Ammon's horn (tissue), 1 donor: ENCODE data around the gene ERICH4.
"Not testable (repeated sequence)": the region's sequence is repeated elsewhere in the genome, so short reads cannot be mapped to it uniquely, and the experiment has no call there.

Experiments used
- DNase-seq: peaks from one replicate; pipeline ENCODE4 v3.0.0-alpha.2; 2016; ENCODE audit warnings: low spot score

The ERICH4 gene, protein sequence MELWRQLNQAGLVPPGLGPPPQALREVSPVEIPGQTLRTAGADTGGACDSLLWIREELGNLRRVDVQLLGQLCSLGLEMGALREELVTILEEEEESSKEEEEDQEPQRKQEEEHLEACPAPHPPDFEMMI

DNA sequence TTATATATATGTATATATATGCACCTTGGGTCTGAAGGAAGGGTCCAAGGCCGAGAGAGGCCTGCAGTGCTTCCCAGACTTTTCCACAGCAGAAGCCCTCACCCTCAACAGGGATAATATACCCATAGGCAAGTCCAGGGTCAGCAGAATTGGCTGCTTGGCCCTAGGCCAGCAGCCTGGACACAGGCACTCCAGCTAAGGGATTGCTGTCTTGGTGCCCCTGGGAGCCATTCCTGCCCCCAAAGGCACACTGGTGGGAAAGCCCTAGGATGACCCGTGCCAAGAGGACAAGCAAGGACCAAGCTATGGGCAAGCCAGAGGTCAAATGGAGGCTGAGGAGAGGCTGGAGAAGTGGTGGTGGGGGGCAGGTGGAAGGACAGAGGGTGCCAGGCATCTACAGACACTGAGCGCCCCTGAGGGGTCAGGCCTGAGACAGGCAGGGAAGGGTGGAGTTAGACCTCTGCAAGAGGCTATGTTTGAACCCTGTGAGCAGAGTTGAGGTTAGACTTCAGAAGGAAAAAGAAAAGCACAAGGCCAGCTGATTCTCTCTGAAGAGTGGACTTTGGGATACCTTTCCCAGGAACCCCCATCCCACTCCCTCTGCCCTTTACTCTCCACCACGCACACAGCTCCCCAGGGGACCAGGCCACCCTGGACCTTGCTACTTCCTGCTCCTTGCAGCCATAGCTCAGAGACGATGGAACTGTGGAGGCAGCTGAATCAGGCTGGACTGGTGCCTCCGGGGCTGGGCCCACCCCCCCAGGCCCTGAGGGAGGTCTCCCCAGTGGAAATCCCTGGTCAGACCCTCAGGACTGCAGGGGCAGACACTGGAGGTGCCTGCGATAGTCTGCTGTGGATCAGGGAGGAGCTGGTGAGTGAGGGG lies at the start of gene ERICH4:
TSS of gene ERICH4 (plus strand) at position 684 of the 883 bp plus-strand sequence. CDS start at position 698, 14 bp downstream.
- no peak for DNase-seq

DNA sequence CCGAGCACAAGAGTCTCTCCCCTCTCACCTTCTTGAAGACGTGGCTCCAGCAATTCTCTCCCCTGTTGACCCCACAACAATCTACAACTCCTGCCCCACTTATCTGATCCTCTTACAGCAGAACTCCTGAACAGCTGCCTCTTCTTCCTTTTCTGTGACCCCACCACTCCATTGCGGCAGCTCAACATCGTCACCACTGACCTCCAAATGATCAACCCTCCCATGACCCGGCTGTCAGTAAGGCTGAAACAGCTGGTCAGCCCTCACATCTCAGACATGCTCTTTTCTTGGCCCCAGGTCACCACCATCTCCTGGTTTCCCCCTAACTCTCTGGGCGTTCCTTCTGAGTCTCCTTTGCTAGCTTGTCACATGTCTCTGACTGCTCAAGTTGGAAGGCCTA lies 47.6 kb upstream of the ERICH4 start:
- no peak for DNase-seq

DNA sequence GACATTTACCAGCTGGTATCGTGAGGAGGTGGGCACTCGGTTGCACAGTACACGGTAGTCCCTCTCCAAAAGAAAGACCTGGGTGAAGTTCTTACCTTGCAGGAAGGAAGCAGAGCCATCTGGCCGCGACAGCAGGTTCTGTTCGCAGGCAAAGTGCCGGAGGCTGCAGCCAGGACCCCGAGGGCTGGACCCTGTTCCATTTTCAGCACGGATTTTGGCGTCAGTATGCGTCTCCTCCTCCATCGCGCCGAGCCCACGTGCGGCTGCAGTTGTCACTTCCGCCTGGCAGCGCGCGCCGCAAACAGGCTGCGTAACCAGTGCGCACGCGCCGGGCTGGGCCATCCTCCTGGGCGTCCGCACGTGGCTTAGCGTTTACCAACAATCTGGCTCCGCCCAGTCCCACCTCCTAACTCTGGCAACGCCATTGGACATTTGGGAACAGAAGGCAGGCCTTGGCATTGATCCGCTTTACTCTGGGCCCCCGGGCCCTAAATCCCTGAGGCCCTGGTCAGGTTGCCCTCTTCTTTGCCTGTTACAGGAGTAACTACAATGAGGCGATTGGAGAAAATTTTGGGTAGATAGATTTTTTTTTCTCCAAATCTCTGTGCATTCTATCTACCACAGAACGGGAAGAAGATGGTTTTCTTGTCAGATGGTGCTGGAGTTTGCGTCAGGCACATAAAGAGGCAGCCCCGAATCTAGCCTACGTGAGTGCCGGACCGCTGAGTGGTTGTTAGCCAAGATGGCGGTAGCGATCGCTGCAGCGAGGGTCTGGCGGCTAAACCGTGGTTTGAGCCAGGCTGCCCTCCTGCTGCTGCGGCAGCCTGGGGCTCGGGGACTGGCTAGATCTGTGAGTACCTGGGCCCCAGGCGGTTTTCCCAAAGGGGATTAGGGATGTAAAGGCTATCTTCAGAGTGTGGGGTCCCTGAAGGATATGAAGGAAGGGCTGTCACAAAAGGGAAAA lies 45.6 kb upstream of the ERICH4 start, which contains the start of the genes BCKDHA and EXOSC5:
TSS of gene BCKDHA (plus strand) at position 733 of the 964 bp plus-strand sequence. CDS start at position 743, 10 bp downstream.
TSS of gene EXOSC5 (minus strand) at position 274 of the 964 bp plus-strand sequence. CDS start at position 243, 31 bp downstream.
- DNase-seq, result peak; percentile 99

DNA sequence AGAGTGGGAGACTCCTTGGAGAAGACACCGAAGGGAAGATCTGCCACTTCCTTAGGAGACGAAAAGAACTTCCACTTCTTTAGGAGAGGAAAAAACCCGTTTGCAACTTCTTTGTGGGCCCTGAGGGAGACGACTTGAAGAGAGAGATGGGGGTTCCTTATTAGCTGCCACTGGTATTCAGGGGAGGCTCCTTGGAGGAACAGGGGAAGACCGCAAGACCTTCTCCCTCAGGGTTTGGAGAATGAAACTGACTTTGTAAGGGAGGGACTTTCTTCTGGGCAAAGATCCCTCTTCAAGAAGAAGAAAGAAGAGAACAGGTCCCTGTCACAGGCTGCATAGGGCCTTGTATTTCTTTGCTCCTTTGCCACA lies 44.9 kb upstream of the ERICH4 start:
- DNase-seq, result no peak

DNA sequence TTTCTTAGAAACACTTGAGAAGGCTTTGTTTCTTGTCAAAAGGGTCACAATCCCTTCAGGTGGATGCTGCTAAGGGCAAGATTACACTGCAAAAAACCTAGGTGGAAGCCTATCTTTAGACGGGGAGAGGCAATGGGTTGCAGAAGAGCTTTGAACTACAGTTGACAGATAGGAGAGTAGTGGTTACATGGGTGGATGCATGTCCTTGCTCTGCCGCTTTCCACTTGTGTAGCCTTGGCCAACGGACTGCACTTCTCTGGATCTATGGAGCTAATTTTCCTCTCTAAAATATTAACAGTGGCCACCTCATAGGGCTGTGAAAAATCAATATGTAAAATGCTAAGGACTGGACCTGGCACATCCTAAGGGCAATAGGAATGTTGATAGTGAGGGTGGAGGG lies 44.4 kb upstream of the ERICH4 start:
- no peak for DNase-seq

DNA sequence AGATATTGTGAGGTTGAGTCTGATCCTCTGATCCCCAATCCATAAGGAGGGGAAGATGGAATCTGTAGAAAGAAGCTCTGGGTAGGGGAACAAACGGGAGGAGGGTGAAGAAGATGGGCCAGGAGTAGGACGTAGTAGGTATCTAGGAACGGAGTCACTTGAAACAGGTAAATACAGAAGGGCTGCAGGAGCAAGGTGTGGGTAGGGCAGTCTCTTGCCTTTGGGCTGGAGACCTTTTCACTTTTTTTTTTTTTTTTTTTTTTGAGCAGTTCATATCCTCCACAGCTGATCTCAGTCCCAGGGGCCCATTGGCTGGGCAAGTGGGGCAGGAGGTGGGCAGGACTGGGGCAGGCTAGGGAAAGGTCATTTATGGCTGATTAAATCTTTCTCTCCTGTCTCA lies 43.9 kb upstream of the ERICH4 start:
- no peak for DNase-seq

DNA sequence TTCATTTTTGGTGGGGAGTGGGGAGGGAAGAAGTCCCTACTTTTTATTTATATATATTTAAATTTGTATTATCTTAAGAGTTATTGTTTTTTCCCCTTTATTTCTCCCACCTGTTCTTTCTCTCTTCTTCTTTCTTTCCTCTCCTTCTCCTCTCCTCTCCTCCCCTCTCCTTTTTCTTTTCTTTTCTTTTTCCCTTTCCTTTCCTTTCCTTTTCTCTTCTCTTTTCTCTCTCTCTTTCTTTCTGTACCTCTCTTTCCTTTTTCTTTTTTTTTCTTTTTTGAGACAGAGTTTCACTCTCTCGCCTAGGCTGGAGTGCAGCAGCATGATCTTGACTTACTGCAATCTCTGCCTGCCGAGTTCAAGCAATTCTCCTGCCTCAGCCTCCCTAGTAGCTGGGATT lies 43.4 kb upstream of the ERICH4 start:
- no peak for DNase-seq

DNA sequence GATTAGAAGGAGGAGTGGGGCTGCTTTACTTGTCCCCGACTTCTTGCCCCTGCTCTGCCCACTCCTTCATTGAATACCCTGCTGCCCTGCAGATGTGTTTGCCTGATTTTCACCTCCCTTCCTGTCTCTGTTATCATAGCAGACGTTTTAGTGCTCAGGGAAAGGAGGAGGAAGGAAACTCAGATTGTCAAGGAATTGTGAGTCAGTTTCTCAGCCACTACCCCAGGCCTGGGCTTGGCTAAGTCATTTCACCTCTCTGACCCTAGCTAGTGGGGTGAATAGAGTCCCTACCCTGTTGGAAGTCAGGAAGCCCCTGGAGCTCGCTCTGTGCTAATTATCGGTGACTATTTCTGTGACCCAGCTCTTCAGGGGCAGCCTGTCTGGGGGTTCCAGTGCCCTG lies 41.5 kb upstream of the ERICH4 start:
- no peak for DNase-seq

DNA sequence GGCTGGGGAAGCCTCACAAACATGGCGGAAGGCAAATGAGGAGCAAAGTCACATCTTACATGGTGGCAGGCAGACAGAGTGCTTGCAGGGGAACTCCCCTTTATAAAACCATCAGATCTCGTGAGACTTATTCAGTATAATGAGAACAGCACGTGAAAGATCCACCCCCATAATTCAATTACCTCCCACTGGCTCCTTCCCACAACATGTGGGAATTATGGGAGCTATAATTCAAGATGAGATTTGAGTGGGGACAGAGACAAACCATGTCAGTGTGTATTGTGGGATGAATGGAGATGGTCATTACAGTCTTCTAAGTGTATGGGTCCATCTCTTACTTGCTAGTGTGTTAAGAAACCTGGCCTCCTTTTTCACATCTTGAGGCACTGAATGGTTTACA lies 40.9 kb upstream of the ERICH4 start:
- DNase-seq, result no peak

DNA sequence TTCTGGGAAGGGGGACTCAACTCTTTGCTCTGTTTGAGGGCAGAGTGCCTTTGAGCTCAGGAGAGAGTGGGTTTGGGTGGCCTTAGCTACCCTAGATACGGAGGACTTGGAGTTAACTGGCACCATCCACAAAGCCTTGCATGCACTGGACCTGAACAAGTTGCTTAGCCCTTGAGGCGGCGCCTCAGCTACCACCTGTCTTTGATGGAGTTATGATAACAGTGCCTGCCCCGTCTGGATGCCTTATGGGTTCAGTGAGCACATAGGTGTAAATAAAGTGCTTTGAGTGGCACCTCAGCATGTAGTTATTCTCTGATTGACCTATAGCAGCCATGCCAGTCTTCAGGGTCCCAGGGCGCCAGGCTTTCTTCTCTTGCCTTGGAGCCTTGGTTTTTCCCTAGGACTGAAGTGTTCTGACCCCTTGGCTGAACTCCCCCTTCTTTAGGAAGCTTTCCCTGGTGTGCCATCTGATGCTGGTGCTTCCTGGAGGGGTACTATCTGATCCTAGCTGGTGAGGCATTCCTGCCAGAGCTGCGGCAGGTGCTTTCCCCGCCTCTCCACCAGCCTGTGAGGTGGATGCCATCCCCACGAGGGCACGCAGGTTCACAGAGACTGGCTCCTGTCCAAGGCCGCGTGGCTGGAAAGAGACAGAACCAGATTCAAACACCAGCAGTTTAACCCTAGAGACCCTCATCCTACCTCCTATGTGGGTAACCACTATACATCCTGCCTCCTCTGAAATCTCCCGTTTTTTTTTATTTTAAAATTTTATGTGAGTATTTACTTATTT lies 39.6 kb upstream of the ERICH4 start:
- DNase-seq, result no peak

DNA sequence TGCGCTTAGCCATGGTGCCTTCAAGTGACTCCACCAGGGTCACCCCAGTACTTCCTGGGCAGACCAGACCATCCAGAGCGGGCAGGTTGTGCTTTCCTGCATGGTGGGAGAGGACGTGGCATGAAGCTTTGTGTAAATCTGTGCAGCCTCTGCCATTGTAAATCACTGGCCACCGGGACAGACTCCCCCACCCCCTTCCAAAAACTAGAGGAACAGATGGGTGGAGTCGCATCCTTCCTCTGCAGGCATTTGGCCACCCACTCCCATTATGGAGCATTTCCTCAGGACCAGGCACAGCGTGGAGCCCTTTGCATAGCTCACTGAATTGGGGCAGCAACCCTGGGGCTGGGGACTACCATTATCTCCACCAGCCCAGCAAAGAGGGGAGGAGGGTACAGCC lies 37.2 kb upstream of the ERICH4 start:
- DNase-seq, result no peak

DNA sequence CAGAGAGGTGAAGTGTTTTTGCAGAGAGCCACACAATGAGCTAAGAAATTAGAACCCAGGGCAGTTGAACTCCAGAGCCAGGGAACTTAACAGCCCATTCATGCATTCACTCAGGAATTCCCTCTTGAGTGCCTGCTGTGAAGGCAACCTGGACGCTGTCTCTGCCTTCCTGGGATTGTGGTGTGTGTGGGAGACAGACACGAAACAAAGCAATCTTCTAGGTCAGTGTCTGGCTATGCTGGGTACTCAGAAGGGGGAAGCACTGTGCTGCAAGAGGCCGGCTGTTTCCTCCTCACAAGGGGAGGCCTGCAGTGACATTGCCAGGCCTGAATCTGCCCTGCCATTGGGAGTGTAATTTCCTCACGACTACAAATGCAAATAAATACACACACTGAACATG lies 35.7 kb upstream of the ERICH4 start:
- DNase-seq, result no peak

DNA sequence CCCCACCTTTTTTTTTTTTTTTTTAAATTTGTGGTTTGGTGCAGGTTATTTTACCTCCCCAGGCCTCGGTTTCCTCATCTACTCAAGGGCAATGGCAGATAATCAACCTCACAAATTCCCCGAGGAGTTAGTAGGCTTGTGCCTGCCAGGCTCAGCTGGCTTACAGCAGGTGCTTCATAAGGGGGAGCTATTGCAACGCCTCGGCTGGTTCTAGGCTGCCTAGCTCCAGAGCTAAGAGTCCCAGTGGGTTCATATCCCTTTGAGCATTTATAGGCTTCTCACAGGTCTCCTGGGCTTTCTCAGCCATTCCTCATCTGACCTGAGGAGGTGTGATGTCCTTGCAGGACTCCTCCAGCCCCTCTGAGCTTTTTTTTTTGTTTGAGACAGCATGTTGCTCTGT lies 34.7 kb upstream of the ERICH4 start:
- no peak for DNase-seq

DNA sequence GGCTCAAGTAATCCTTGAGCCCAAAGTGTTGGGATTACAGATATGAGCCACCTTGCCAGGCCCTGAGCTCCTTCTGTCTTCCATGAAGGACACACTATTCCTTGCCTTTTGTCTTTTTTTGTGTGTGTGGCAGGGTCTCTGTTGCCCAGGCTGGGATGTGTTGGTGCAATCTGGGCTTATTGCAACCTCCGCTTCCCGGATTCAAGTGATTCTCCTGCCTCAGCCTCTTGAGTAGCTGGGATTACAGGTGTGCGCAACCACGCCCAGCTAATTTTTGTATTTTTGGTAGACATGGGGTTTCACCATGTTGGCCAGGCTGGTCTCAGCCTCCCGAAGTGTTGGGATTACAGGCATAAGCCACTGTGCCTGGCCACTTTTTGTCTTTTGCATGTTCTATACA lies 34.1 kb upstream of the ERICH4 start:
- not testable (repeated sequence) for DNase-seq

DNA sequence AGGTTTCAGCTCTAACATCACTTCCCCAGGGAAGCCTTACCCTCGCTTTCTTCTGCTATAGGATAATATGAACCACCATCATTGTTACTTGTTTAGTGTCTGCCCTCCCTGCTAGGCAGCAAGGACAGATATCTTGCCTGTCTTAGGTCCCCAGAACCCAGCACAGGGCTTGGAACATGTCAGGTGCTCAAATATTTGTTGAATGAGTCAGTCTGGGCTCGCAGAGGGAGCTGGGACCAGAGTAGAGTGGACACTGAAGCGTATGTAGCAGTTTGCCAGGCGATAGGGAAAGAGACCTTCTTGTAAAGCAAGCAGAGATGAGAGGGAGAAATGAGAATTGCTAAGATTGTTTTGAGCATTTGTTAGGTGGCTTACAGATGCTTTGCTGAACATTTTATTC lies 33.7 kb upstream of the ERICH4 start:
- DNase-seq, result no peak

DNA sequence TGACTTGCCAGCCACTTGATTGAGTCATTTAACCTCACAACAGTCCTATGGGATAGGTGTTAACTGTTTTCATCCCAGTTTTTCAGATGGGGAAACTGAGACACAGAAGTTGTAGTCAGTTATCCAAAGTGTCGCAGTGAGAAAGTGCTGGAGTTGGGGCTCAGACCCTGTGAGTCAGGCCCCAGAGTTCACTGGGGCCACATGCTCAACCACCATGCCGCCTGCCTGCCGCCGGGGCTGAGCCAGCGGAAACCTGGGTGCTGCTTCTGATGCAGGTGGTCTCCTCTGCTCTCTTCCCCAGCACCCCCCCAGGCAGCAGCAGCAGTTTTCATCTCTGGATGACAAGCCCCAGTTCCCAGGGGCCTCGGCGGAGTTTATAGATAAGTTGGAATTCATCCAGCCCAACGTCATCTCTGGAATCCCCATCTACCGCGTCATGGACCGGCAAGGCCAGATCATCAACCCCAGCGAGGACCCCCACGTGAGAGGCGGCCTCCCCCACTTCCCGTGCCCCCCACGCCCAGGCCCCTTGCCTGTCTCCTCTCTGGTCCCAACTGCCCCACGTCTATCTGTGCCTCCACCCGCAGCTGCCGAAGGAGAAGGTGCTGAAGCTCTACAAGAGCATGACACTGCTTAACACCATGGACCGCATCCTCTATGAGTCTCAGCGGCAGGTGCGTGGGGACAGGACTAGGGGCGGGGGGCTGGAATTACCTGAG lies 32.5 kb upstream of the ERICH4 start:
- DNase-seq, result no peak

DNA sequence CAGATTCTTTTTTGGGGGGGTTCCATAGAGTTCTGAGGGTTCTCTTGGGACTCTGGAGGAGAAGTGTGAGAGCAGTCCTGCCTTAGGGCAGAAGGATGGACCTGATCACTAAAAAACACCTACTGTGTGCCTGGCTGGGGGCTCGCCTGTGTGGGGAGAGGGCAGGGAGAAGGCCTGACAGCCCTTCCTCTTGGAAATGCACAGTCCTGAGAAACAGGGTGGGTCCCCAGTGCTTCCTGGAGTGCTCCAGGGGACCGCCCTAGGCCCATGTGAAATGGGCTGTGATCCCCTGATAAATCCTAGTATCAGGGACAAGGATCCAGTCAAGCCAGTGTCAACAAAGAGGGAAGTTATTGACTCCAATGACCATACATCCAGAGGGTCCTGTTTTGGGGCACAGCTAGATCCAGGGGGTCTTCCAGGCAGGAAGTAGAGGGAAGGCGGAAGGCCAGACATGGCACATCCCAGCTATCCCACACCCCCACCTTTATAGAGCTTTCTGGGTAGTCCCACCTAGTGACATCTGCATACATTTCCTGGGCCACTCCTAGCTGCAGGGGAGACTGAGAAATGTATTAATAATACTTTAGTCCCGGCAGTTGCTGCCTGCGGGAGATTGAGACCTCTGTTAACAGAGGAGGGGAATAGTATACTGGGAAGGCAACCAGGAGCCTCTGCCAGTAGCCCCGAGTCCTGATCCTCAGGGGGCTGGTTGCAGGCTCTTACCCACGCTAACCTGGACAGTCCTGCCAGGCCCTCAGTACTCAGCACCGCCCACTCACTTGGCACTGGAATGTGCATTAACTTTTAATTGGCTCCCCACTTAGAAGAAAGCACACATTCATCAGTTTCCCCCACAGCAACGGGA lies 31.6 kb upstream of the ERICH4 start:
- no peak for DNase-seq

DNA sequence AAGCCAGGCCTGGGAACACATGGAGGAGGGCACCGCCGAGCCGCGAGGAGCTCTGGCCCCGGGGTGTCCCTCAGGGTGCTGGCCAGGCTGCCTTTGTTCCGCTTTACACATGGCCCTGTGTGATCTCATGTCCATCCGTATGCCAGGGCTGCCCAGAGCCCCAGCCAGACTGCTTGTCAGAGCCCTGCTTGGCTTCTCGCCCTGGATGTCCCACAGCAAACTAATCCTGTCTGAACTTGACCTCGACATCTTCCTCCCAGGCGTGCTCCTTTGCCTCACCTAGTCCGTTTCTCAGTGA lies 31.0 kb upstream of the ERICH4 start:
- peak; percentile 87 for DNase-seq

DNA sequence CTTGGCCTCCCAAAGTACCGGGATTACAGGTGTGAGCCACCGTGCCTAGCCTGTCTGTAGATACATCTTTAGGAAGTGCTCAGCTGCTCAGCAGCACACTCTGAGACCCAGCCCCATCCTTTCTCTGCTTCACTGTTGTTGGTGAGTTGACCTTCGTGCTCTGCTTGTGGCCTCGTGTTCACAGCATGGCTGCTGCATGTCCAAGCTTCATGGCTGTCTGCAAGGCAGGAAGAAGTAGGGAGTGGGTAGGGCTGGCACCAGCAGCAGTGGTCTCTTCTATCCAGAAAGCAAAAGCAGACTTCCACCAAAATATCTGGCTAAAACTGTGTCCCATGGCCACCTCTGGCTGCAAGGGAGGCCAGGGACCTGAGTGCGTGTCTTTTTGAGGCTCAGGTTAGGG lies 30.0 kb upstream of the ERICH4 start:
- no peak for DNase-seq

DNA sequence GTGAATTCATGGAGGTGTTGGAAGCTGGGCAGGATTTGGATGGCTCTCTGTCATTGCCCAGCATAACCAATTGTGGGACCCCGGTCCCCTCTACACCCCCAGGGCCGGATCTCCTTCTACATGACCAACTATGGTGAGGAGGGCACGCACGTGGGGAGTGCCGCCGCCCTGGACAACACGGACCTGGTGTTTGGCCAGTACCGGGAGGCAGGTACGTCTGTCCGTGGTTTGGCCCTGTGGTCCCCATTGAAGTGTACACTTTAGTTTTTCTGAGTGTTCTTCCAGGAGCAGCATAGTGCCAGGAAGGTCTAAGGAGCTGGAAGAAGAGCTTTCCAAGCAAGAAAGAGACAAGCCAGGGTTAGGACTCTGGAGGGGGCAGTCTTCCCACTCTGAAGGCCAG lies 29.0 kb upstream of the ERICH4 start:
- DNase-seq, result no peak
